SK-N-MC (cell line): Measurements from ENCODE around the gene HMCES.

ENCODE experiments used
- EZH2 ChIP-seq: fragments of 200-600 bp; sonication (generic); IDR thresholded peaks from one replicate; pipeline ENCODE4 v1.6.1; 2017; ENCODE audit warnings: antibody characterized with exemption
- POLR2AphosphoS5 ChIP-seq: IDR thresholded peaks from 2 replicates; pipeline ENCODE4 v1.6.1; 2012; ENCODE audit warnings: mild to moderate bottlenecking, low read depth, low read length, borderline replicate concordance

DNA sequence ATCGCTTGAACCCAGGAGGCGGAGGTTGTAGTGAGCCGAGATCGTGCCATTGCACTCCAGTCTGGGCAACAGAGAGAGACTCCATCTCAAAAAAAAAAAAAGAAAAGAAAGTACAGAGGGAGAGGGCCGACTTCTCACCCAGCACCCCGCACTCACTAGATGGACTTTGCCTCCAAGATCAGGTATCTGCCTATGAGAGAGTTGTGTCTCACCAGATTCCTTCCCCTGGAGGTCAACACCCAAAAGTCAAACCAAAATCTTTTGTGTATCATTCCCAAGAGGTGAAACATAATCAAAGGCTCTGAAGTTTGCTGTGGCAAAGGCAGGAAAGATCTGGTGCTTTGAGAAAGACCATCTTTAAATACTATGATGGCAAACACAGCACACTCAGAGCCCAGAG is 51.2 kb downstream of the HMCES start:
- TF ChIP-seq POLR2AphosphoS5, result no peak
- no peak for TF ChIP-seq EZH2
